Measurements from ENCODE around the gene MPND. TPM values are rescaled to one million over a fixed set of nuclear protein-coding genes. Genes with fewer than 3 reads are reported as not detected.

MPND gene
- total and polyA plus RNA-seq, 2 of the 13 experiments (the other 11 are each of a cell fraction or from before 2014, with no cell fraction given): 10.8 to 15.8 TPM

- TF ChIP-seq ZNF800 (CRISPR knock-in tag; IDR thresholded peaks at IDR 0.05) (no peak), SP1 (IDR thresholded peaks at IDR 0.05) (no peak), SP1 (CRISPR knock-in tag; IDR thresholded peaks at IDR 0.05) (no peak), GTF2F1 (IDR thresholded peaks at IDR 0.05; ENCODE audit: low read length) (no peak), DR1 (CRISPR knock-in tag; IDR thresholded peaks at IDR 0.05) (no peak), ARID2 (CRISPR knock-in tag; IDR thresholded peaks at IDR 0.05; ENCODE audit: borderline replicate concordance) (no peak), HNRNPUL1 (IDR thresholded peaks at IDR 0.05; ENCODE audit: low read depth, low read length) (no peak)
- TF ChIP-seq, protein P1, sequence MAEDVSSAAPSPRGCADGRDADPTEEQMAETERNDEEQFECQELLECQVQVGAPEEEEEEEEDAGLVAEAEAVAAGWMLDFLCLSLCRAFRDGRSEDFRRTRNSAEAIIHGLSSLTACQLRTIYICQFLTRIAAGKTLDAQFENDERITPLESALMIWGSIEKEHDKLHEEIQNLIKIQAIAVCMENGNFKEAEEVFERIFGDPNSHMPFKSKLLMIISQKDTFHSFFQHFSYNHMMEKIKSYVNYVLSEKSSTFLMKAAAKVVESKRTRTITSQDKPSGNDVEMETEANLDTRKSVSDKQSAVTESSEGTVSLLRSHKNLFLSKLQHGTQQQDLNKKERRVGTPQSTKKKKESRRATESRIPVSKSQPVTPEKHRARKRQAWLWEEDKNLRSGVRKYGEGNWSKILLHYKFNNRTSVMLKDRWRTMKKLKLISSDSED (CRISPR knock-in tag; IDR thresholded peaks at IDR 0.05): no peak
- TF ChIP-seq, protein P2, sequence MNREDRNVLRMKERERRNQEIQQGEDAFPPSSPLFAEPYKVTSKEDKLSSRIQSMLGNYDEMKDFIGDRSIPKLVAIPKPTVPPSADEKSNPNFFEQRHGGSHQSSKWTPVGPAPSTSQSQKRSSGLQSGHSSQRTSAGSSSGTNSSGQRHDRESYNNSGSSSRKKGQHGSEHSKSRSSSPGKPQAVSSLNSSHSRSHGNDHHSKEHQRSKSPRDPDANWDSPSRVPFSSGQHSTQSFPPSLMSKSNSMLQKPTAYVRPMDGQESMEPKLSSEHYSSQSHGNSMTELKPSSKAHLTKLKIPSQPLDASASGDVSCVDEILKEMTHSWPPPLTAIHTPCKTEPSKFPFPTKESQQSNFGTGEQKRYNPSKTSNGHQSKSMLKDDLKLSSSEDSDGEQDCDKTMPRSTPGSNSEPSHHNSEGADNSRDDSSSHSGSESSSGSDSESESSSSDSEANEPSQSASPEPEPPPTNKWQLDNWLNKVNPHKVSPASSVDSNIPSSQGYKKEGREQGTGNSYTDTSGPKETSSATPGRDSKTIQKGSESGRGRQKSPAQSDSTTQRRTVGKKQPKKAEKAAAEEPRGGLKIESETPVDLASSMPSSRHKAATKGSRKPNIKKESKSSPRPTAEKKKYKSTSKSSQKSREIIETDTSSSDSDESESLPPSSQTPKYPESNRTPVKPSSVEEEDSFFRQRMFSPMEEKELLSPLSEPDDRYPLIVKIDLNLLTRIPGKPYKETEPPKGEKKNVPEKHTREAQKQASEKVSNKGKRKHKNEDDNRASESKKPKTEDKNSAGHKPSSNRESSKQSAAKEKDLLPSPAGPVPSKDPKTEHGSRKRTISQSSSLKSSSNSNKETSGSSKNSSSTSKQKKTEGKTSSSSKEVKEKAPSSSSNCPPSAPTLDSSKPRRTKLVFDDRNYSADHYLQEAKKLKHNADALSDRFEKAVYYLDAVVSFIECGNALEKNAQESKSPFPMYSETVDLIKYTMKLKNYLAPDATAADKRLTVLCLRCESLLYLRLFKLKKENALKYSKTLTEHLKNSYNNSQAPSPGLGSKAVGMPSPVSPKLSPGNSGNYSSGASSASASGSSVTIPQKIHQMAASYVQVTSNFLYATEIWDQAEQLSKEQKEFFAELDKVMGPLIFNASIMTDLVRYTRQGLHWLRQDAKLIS (CRISPR knock-in tag; IDR thresholded peaks at IDR 0.05): no peak
- TF ChIP-seq, protein P3, sequence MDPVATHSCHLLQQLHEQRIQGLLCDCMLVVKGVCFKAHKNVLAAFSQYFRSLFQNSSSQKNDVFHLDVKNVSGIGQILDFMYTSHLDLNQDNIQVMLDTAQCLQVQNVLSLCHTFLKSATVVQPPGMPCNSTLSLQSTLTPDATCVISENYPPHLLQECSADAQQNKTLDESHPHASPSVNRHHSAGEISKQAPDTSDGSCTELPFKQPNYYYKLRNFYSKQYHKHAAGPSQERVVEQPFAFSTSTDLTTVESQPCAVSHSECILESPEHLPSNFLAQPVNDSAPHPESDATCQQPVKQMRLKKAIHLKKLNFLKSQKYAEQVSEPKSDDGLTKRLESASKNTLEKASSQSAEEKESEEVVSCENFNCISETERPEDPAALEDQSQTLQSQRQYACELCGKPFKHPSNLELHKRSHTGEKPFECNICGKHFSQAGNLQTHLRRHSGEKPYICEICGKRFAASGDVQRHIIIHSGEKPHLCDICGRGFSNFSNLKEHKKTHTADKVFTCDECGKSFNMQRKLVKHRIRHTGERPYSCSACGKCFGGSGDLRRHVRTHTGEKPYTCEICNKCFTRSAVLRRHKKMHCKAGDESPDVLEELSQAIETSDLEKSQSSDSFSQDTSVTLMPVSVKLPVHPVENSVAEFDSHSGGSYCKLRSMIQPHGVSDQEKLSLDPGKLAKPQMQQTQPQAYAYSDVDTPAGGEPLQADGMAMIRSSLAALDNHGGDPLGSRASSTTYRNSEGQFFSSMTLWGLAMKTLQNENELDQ (CRISPR knock-in tag; IDR thresholded peaks at IDR 0.05; ENCODE audit: borderline replicate concordance): no peak
These were observed 62.6 kb downstream of the MPND start (continued) for GRCh38 chr19:4405977-4406376.

All from HepG2 (cell line).